ENCODE data around the gene CRACR2B.

The CRACR2B gene

GRCh38 chr11:868394-868793 lies 40.7 kb downstream of the CRACR2B start:
- no peaks in the 10 kb centered on the region for H3K27me3 ChIP-seq (ENCODE audit: control insufficient read depth, insufficient read depth, low read length)
- H3K4me3 ChIP-seq (ENCODE audit: low read depth, low read length), result no peak overlapping the region
- no peaks in the 10 kb centered on the region for H3K9me3 ChIP-seq (ENCODE audit: control insufficient read depth, insufficient read depth, low read length)
- H3K4me1 ChIP-seq (ENCODE audit: control insufficient read depth, insufficient read depth, low read length), result no peaks in the 10 kb centered on the region
- H3K9ac ChIP-seq (ENCODE audit: low read depth, low read length), result no peak overlapping the region
- peaks cover 48% of the 10 kb centered on the region for H3K36me3 ChIP-seq (ENCODE audit: control insufficient read depth, insufficient read depth, low read length)

- no peak overlapping the region for H3K9ac ChIP-seq (ENCODE audit: low read depth, low read length)
- no peak overlapping the region for H3K4me3 ChIP-seq (ENCODE audit: low read depth, low read length)
- peaks cover 48% of the 10 kb centered on the region for H3K36me3 ChIP-seq (ENCODE audit: control insufficient read depth, insufficient read depth, low read length)
- H3K4me1 ChIP-seq (ENCODE audit: control insufficient read depth, insufficient read depth, low read length), result no peaks in the 10 kb centered on the region
- H3K27me3 ChIP-seq (ENCODE audit: control insufficient read depth, insufficient read depth, low read length), result no peaks in the 10 kb centered on the region
- no peaks in the 10 kb centered on the region for H3K9me3 ChIP-seq (ENCODE audit: control insufficient read depth, insufficient read depth, low read length)
Observed at GRCh38 chr11:868802-869201, 41.1 kb downstream of the CRACR2B start.

- peaks cover 47% of the 10 kb centered on the region for H3K36me3 ChIP-seq (ENCODE audit: control insufficient read depth, insufficient read depth, low read length)
Observed at GRCh38 chr11:869399-870126, 41.8 kb downstream of the CRACR2B start.

GRCh38 chr11:870127-870413 lies 42.4 kb downstream of the CRACR2B start:
- Histone ChIP-seq H3K9ac (ENCODE audit: low read depth, low read length) (no peak overlapping the region), H3K27me3 (ENCODE audit: control insufficient read depth, insufficient read depth, low read length) (no peaks in the 10 kb centered on the region), H3K36me3 (ENCODE audit: control insufficient read depth, insufficient read depth, low read length) (peaks cover 49% of the 10 kb centered on the region), H3K4me1 (ENCODE audit: control insufficient read depth, insufficient read depth, low read length) (no peaks in the 10 kb centered on the region), H3K4me3 (ENCODE audit: low read depth, low read length) (no peak overlapping the region), H3K9me3 (ENCODE audit: control insufficient read depth, insufficient read depth, low read length) (no peaks in the 10 kb centered on the region)

More at GRCh38 chr11:869399-870126, 41.8 kb downstream of the CRACR2B start:
- Histone ChIP-seq H3K9ac (ENCODE audit: low read depth, low read length) (no peak overlapping the region), H3K4me1 (ENCODE audit: control insufficient read depth, insufficient read depth, low read length) (no peaks in the 10 kb centered on the region), H3K9me3 (ENCODE audit: control insufficient read depth, insufficient read depth, low read length) (no peaks in the 10 kb centered on the region), H3K27me3 (ENCODE audit: control insufficient read depth, insufficient read depth, low read length) (no peaks in the 10 kb centered on the region), H3K4me3 (ENCODE audit: low read depth, low read length) (no peak overlapping the region)

- H3K4me1 ChIP-seq (ENCODE audit: control insufficient read depth, insufficient read depth, low read length), result no peaks in the 10 kb centered on the region
- H3K9me3 ChIP-seq (ENCODE audit: control insufficient read depth, insufficient read depth, low read length), result no peaks in the 10 kb centered on the region
- no peak overlapping the region for H3K9ac ChIP-seq (ENCODE audit: low read depth, low read length)
- peaks cover 50% of the 10 kb centered on the region for H3K36me3 ChIP-seq (ENCODE audit: control insufficient read depth, insufficient read depth, low read length)
- no peaks in the 10 kb centered on the region for H3K27me3 ChIP-seq (ENCODE audit: control insufficient read depth, insufficient read depth, low read length)
- H3K4me3 ChIP-seq (ENCODE audit: low read depth, low read length), result no peak overlapping the region
Observed at GRCh38 chr11:870418-870817, 42.7 kb downstream of the CRACR2B start.

- Histone ChIP-seq H3K4me3 (ENCODE audit: low read depth, low read length) (no peak overlapping the region), H3K9me3 (ENCODE audit: control insufficient read depth, insufficient read depth, low read length) (no peaks in the 10 kb centered on the region), H3K36me3 (ENCODE audit: control insufficient read depth, insufficient read depth, low read length) (peaks cover 49% of the 10 kb centered on the region), H3K4me1 (ENCODE audit: control insufficient read depth, insufficient read depth, low read length) (no peaks in the 10 kb centered on the region), H3K9ac (ENCODE audit: low read depth, low read length) (no peak overlapping the region), H3K27me3 (ENCODE audit: control insufficient read depth, insufficient read depth, low read length) (no peaks in the 10 kb centered on the region)
Observed at GRCh38 chr11:871472-871871, 43.8 kb downstream of the CRACR2B start.

GRCh38 chr11:872799-873198 lies 45.1 kb downstream of the CRACR2B start:
- no peaks in the 10 kb centered on the region for H3K9me3 ChIP-seq (ENCODE audit: control insufficient read depth, insufficient read depth, low read length)
- H3K4me3 ChIP-seq (ENCODE audit: low read depth, low read length), result no peak overlapping the region
- H3K27me3 ChIP-seq (ENCODE audit: control insufficient read depth, insufficient read depth, low read length), result no peaks in the 10 kb centered on the region
- H3K4me1 ChIP-seq (ENCODE audit: control insufficient read depth, insufficient read depth, low read length), result no peaks in the 10 kb centered on the region
- H3K36me3 ChIP-seq (ENCODE audit: control insufficient read depth, insufficient read depth, low read length), result peaks cover 46% of the 10 kb centered on the region
- H3K9ac ChIP-seq (ENCODE audit: low read depth, low read length), result no peak overlapping the region

GRCh38 chr11:873706-874105 lies 46.0 kb downstream of the CRACR2B start:
- Histone ChIP-seq H3K36me3 (ENCODE audit: control insufficient read depth, insufficient read depth, low read length) (peaks cover 44% of the 10 kb centered on the region), H3K4me3 (ENCODE audit: low read depth, low read length) (no peak overlapping the region), H3K4me1 (ENCODE audit: control insufficient read depth, insufficient read depth, low read length) (no peaks in the 10 kb centered on the region), H3K27me3 (ENCODE audit: control insufficient read depth, insufficient read depth, low read length) (no peaks in the 10 kb centered on the region), H3K9me3 (ENCODE audit: control insufficient read depth, insufficient read depth, low read length) (no peaks in the 10 kb centered on the region), H3K9ac (ENCODE audit: low read depth, low read length) (no peak overlapping the region)

- Histone ChIP-seq H3K4me1 (ENCODE audit: control insufficient read depth, insufficient read depth, low read length) (no peaks in the 10 kb centered on the region), H3K36me3 (ENCODE audit: control insufficient read depth, insufficient read depth, low read length) (peaks cover 35% of the 10 kb centered on the region), H3K9me3 (ENCODE audit: control insufficient read depth, insufficient read depth, low read length) (no peaks in the 10 kb centered on the region), H3K27me3 (ENCODE audit: control insufficient read depth, insufficient read depth, low read length) (no peaks in the 10 kb centered on the region), H3K4me3 (ENCODE audit: low read depth, low read length) (no peak overlapping the region), H3K9ac (ENCODE audit: low read depth, low read length) (no peak overlapping the region)
Observed at GRCh38 chr11:875203-875602, 47.5 kb downstream of the CRACR2B start.

GRCh38 chr11:875769-876301 lies 48.1 kb downstream of the CRACR2B start:
- no peaks in the 10 kb centered on the region for H3K4me1 ChIP-seq (ENCODE audit: control insufficient read depth, insufficient read depth, low read length)
- H3K36me3 ChIP-seq (ENCODE audit: control insufficient read depth, insufficient read depth, low read length), result peaks cover 41% of the 10 kb centered on the region
- H3K9me3 ChIP-seq (ENCODE audit: control insufficient read depth, insufficient read depth, low read length), result no peaks in the 10 kb centered on the region
- H3K27me3 ChIP-seq (ENCODE audit: control insufficient read depth, insufficient read depth, low read length), result no peaks in the 10 kb centered on the region
- H3K9ac ChIP-seq (ENCODE audit: low read depth, low read length), result no peak overlapping the region
- H3K4me3 ChIP-seq (ENCODE audit: low read depth, low read length), result no peak overlapping the region

GRCh38 chr11:876545-876944 lies 48.8 kb downstream of the CRACR2B start:
- Histone ChIP-seq H3K27me3 (ENCODE audit: control insufficient read depth, insufficient read depth, low read length) (no peaks in the 10 kb centered on the region), H3K9me3 (ENCODE audit: control insufficient read depth, insufficient read depth, low read length) (no peaks in the 10 kb centered on the region), H3K36me3 (ENCODE audit: control insufficient read depth, insufficient read depth, low read length) (peaks cover 37% of the 10 kb centered on the region), H3K4me1 (ENCODE audit: control insufficient read depth, insufficient read depth, low read length) (no peaks in the 10 kb centered on the region), H3K4me3 (ENCODE audit: low read depth, low read length) (no peak overlapping the region), H3K9ac (ENCODE audit: low read depth, low read length) (no peak overlapping the region)

- Histone ChIP-seq H3K4me3 (ENCODE audit: low read depth, low read length) (no peak overlapping the region), H3K9ac (ENCODE audit: low read depth, low read length) (no peak overlapping the region)
Observed at GRCh38 chr11:877565-877964, 49.8 kb downstream of the CRACR2B start.

More at GRCh38 chr11:877565-877964, 49.8 kb downstream of the CRACR2B start:
- H3K27me3 ChIP-seq (ENCODE audit: control insufficient read depth, insufficient read depth, low read length), result no peaks in the 10 kb centered on the region
- H3K9me3 ChIP-seq (ENCODE audit: control insufficient read depth, insufficient read depth, low read length), result no peaks in the 10 kb centered on the region
- no peaks in the 10 kb centered on the region for H3K4me1 ChIP-seq (ENCODE audit: control insufficient read depth, insufficient read depth, low read length)
- H3K36me3 ChIP-seq (ENCODE audit: control insufficient read depth, insufficient read depth, low read length), result peaks cover 34% of the 10 kb centered on the region

Measured in iPS-15b (cell line).